T-cell (primary cell): ENCODE data around the gene OSBPL1A. TPM values are rescaled to one million over a fixed set of nuclear protein-coding genes. Genes with fewer than 3 reads are reported as not detected.

ENCODE experiments used
- ATAC-seq, 4 experiments: fragments of 200-7000 bp in 3 of 4; fragments of 150-1000 bp in 1 of 4; cut with Tn5 transposase; replicated peaks in 1 of 4; 1 replicate in 3 of 4; 2 replicates in 1 of 4; pipeline ENCODE4 v1.10.0; 2021; ENCODE audit warnings: moderate library complexity in 3 of 4, mild to moderate bottlenecking in 2 of 4, moderate number of reproducible peaks in 1 of 4
- CTCF ChIA-PET, 2 donors: fragments of 300-600 bp; sonication (Branson Sonifier 250); formaldehyde crosslinking; loops; one replicate each; lab custom pipeline; 2022; ENCODE audit warnings: antibody characterized with exemption in 2 of 2; lab: Charles Lee
- POLR2A ChIA-PET, 2 donors: fragments of 300-600 bp; sonication (Branson Sonifier 250); formaldehyde crosslinking; loops; one replicate each; lab custom pipeline; 2022; ENCODE audit warnings: antibody characterized with exemption in 2 of 2; lab: Charles Lee
- DNase-seq, 35 experiments: peaks; one replicate each; pipeline versions ENCODE4 v3.0.0 to v3.0.0-alpha.2; 2013 to 2023
- H3K27ac ChIP-seq: one replicate; pipeline ENCODE4 v1.5.1; 2013; ENCODE audit warnings: low read length
- H3K27me3 ChIP-seq, 2 experiments: replicated peaks in 1 of 2; 1 replicate in 1 of 2; 2 replicates in 1 of 2; pipeline versions ENCODE4 v1.6.1 to v1.7.0; 2013; ENCODE audit warnings: low read length in 1 of 2, mixed read lengths in 1 of 2; ENCODE audit not compliant: control insufficient read depth in 2 of 2, insufficient read depth in 2 of 2; ENCODE audit errors: extremely low read depth in 1 of 2
- H3K36me3 ChIP-seq, 2 donors: 1 replicate in 1 of 2; 2 replicates in 1 of 2; pipeline versions ENCODE4 v1.6.1 to v1.7.0; 2013; ENCODE audit warnings: low read length in 1 of 2; ENCODE audit not compliant: control insufficient read depth in 2 of 2, insufficient read depth in 1 of 2; ENCODE audit errors: extremely low read depth in 1 of 2
- H3K4me1 ChIP-seq, 2 experiments: 1 replicate in 1 of 2; 2 replicates in 1 of 2; pipeline versions ENCODE4 v1.6.1 to v1.7.0; 2013; ENCODE audit warnings: low read length in 2 of 2, mixed read lengths in 1 of 2; ENCODE audit not compliant: insufficient read depth in 2 of 2, control insufficient read depth in 1 of 2; ENCODE audit errors: extremely low read depth in 1 of 2
- H3K4me3 ChIP-seq, 2 donors: 1 replicate in 1 of 2; 2 replicates in 1 of 2; pipeline versions ENCODE4 v1.5.1 to v1.7.0; 2013; ENCODE audit warnings: mild to moderate bottlenecking in 2 of 2, low read length in 1 of 2, moderate library complexity in 1 of 2; ENCODE audit not compliant: control insufficient read depth in 1 of 2; ENCODE audit errors: extremely low read depth in 1 of 2
- H3K9me3 ChIP-seq: 2 replicates; pipeline ENCODE4 v1.7.0; 2013
- H3K27ac Mint-ChIP-seq, 2 donors: one replicate each; pipeline ENCODE4 v1.8.0; 2020 to 2021; ENCODE audit warnings: mild to moderate bottlenecking in 2 of 2, mixed read lengths in 2 of 2
- H3K27me3 Mint-ChIP-seq, 2 donors: one replicate each; pipeline ENCODE4 v1.8.0; 2021 to 2022; ENCODE audit warnings: mixed read lengths in 2 of 2
- H3K36me3 Mint-ChIP-seq: one replicate; pipeline ENCODE4 v1.8.0; 2021; ENCODE audit warnings: mixed read lengths
- H3K4me1 Mint-ChIP-seq, 3 donors: one replicate each; pipeline ENCODE4 v1.8.0; 2020 to 2022; ENCODE audit warnings: mixed read lengths in 3 of 3, mild to moderate bottlenecking in 1 of 3
- H3K4me3 Mint-ChIP-seq, 3 donors: one replicate each; pipeline ENCODE4 v1.8.0; 2020 to 2022; ENCODE audit warnings: mild to moderate bottlenecking in 3 of 3, mixed read lengths in 3 of 3, moderate library complexity in 3 of 3
- H3K9me3 Mint-ChIP-seq, 3 donors: one replicate each; pipeline ENCODE4 v1.8.0; 2020 to 2022; ENCODE audit warnings: mixed read lengths in 3 of 3
- WGBS: methylation state at CpG from one replicate; pipeline ENCODE4 v1.1.5; 2013; ENCODE audit warnings: missing lambda C conversion rate; ENCODE audit not compliant: insufficient coverage; 5-methylcytosine and 5-hydroxymethylcytosine counted together
- total RNA-seq, 35 experiments: library from RNA in 6 of 35; stranded (reverse) in 6 of 35; fragments of 120-200 nt in 1 of 35; gene quantifications; one replicate each; pipeline versions ENCODE4 v1.2.1 to v1.2.4 and lab custom pipeline; 2013 to 2026

Gene OSBPL1A
- total RNA-seq, 5 donors from 2014 or later (not counting 1 experiment from before 2014, with no cell fraction given), result 3.3 to 6.4 (median 4.0) TPM

DNA sequence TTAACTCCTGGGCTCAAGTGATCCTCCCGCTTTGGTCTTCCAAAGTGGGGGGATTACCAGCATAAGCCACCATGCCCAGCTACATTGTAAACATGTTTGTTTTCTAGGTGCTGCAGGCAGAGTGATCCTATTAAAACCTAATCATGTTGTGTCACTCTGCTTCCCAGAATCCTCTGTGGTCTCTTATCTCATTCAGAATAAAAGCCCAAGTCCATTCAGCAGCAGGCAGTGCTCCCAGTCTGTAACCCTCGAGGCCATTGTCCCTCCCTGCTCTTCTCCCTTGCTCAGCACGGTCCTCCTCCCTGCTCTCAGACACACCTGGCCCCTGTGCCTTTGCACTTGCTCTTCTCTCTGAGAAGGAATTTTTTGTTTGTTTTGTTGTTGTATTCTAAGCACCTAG, 269.9 kb downstream of the OSBPL1A start:
- peak overlapping the region; percentile 68 to 81 for H3K27ac Mint-ChIP-seq
- POLR2A ChIA-PET, result no interaction called here
- no peak for ATAC-seq
- Histone ChIP-seq H3K36me3 (peaks cover 10 to 89% of the 10 kb centered on the region in 2 donors), H3K27me3 (no peaks in the 10 kb centered on the region), H3K27ac (no peak overlapping the region), H3K4me3 (no peak overlapping the region), H3K4me1 (no peaks in the 10 kb centered on the region), H3K9me3 (no peaks in the 10 kb centered on the region)
- CTCF ChIA-PET, result no interaction called here
- H3K4me3 Mint-ChIP-seq, result no peak overlapping the region
- H3K36me3 Mint-ChIP-seq, result peaks cover 52% of the 10 kb centered on the region
- no peak for DNase-seq
- 100% methylated on average over 1 of the region's 3 CpGs for WGBS
- no peaks in the 10 kb centered on the region for H3K27me3 Mint-ChIP-seq
- H3K9me3 Mint-ChIP-seq, result no peaks in the 10 kb centered on the region
- peaks cover 0 to 7% (median 6%) of the 10 kb centered on the region in 3 donors for H3K4me1 Mint-ChIP-seq

DNA sequence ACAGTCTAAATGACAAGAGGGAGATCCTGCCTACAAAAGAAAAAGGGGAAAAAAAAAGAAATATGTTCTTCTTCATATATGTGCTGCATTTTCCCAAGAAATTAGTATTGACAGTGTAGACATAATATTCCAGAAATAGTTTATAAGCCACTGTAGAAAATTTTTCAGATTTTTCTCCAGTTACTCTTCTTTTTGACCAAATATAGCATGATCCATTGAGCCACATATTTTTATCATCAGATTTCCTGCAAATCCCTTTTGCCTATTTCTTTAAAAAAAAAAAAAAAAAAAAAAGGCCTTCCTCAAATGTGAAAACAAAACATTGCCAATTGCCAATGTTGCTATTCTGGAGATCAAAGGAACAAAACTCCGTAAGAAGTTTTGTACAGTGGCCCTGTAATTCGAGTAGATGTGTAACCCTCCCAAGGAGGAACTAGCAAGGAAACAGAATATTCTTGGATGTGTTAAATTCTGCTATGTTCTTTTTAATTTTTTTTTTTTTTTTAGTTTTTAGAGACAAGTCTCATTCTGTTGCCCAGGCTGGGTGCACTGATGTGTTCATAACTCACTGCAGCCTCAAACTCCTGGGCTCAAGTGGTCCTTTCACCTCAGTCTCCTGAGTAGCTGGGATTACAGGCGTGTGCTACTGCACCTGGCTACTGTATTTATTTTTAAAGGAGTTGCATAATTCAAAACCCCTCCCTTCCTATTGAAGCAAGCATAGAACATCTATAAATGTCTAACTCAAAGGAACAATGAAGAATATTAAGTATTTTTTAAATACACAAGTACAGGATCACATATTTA, 271.3 kb downstream of the OSBPL1A start:
- Histone ChIP-seq H3K9me3 (no peaks in the 10 kb centered on the region), H3K27me3 (no peaks in the 10 kb centered on the region), H3K27ac (no peak overlapping the region), H3K36me3 (peaks cover 10 to 86% of the 10 kb centered on the region in 2 donors), H3K4me1 (no peaks in the 10 kb centered on the region), H3K4me3 (no peak overlapping the region)
- Mint-ChIP-seq H3K4me1 (peaks cover 1 to 9% (median 6%) of the 10 kb centered on the region in 3 donors), H3K4me3 (no peak overlapping the region), H3K9me3 (no peaks in the 10 kb centered on the region), H3K27ac (peak overlapping the region; percentile 36 to 41), H3K36me3 (peaks cover 53% of the 10 kb centered on the region), H3K27me3 (no peaks in the 10 kb centered on the region)
- 100% methylated on average over 2 of the region's 3 CpGs for WGBS
- DNase-seq (no peak), ATAC-seq (no peak)
- POLR2A ChIA-PET, result no interaction called here
- CTCF ChIA-PET, result no interaction called here

DNA sequence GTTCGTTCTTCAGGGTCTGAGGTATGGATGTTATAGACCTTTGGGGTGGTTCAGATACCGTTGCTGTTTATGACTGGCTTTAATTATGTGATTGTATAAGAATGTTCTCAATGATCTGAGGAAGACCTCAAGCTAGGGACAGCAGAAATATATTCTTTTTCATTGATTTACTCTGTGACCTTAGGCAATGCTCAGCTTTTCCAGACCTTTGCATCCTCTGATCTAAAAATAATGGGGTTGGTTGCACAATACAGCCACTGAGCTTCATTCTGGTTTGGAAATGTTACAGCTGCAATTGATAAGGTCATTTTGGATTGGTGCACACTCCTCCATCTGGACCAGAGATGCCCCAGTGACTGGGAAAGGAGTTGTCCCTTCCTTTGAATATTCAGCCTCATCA, 276.0 kb downstream of the OSBPL1A start:
- ATAC-seq (no peak), DNase-seq (no peak)
- H3K36me3 Mint-ChIP-seq, result peaks cover 50% of the 10 kb centered on the region
- H3K4me3 Mint-ChIP-seq, result no peak overlapping the region
- H3K4me3 ChIP-seq, result no peak overlapping the region
- H3K36me3 ChIP-seq, result peaks cover 14 to 78% of the 10 kb centered on the region in 2 donors
- H3K27me3 ChIP-seq, result no peaks in the 10 kb centered on the region
- POLR2A ChIA-PET, result no interaction called here
- no peak overlapping the region for H3K27ac ChIP-seq
- H3K9me3 ChIP-seq, result no peaks in the 10 kb centered on the region
- H3K9me3 Mint-ChIP-seq, result no peaks in the 10 kb centered on the region
- peaks cover 6 to 15% (median 7%) of the 10 kb centered on the region in 3 donors for H3K4me1 Mint-ChIP-seq
- no peaks in the 10 kb centered on the region for H3K27me3 Mint-ChIP-seq
- WGBS, result 100% methylated on average over 1 of the region's 2 CpGs
- CTCF ChIA-PET, result interaction anchor here in 1 of 2 donors (0.5 kb wide), 1 partner anchor 10 kb away, joined by 5 read pairs; no protein-coding TSS in a partner anchor
- no peak overlapping the region for H3K27ac Mint-ChIP-seq
- peaks cover 2 to 3% of the 10 kb centered on the region in 2 experiments for H3K4me1 ChIP-seq

DNA sequence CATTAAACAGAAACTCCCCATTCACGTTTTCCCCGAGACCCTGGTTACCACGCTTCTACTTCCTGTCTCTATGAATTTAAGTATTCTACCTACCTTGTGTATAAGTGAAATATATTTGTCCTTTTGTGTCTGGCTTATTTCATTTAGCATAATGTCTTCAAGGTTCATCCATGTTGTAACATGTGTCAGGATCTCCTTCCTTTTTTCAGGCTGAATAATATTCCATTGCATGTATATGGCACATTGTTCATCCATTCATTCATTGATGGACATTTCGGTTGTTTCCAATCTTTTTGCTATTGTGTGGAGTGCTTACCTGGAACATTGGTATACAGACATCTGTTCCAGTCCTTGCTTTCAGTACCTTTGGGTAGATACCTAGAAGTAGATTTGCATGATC, 276.9 kb downstream of the OSBPL1A start:
- H3K4me3 Mint-ChIP-seq, result no peak overlapping the region
- no peak for DNase-seq
- ChIA-PET POLR2A (no interaction called here), CTCF (interaction anchor here in 1 of 2 donors (1.7 kb wide), 1 partner anchor 18 kb away, joined by 6 read pairs; the partner anchor contains the start of gene CABYR)
- H3K36me3 Mint-ChIP-seq, result peaks cover 53% of the 10 kb centered on the region
- peaks cover 6 to 16% (median 10%) of the 10 kb centered on the region in 3 donors for H3K4me1 Mint-ChIP-seq
- H3K27me3 ChIP-seq, result no peaks in the 10 kb centered on the region
- H3K27me3 Mint-ChIP-seq, result no peaks in the 10 kb centered on the region
- ATAC-seq, result no peak
- no peaks in the 10 kb centered on the region for H3K9me3 ChIP-seq
- H3K4me3 ChIP-seq, result no peak overlapping the region
- WGBS, result no CpG with 5 or more reads among the region's 4 CpGs
- no peak overlapping the region for H3K27ac Mint-ChIP-seq
- no peak overlapping the region for H3K27ac ChIP-seq
- H3K36me3 ChIP-seq, result peaks cover 14 to 72% of the 10 kb centered on the region in 2 donors
- H3K9me3 Mint-ChIP-seq, result no peaks in the 10 kb centered on the region
- peaks cover 3% of the 10 kb centered on the region in 2 experiments for H3K4me1 ChIP-seq

DNA sequence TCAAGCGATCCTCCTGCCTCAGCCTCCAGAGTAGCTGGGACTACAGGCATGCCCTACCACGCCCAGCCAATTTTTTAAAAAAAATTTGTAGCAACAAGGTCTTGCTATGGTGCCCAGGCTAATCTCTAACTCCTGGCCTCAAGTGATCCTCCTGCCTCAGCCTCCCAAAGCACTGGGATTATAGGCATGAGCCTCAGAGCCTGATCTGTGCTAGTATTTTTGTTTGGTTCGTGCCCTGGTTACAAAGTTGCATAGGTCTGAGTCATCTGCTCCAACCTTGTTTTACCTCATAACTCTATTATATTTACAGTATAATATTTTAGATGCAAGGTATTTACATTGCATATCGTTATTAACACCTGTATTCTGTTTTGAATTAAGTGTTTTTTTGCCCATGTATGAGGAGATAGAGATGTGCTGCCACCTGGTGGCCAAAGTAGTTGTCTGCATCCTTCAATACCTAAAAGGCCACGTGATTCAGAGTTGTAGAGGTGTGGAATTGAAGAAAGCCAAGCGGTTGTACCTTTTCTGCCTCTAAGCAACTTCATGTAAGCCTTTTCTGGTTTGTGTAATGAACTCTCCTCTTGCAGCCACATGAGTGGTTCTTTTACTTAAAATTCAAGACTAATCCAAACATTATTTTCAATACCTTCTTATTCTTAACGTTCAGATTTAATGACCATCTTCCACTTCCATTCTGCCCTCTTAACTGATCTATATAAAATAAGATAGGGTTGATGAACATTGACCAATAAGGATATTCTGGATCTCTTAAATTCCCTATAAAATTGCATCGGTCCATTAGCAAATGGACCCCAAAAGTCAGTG, 278.7 kb downstream of the OSBPL1A start:
- H3K36me3 Mint-ChIP-seq, result peaks cover 61% of the 10 kb centered on the region
- Histone ChIP-seq H3K36me3 (peaks cover 18 to 69% of the 10 kb centered on the region in 2 donors), H3K4me1 (peaks cover 3 to 4% of the 10 kb centered on the region in 2 experiments), H3K4me3 (no peak overlapping the region), H3K9me3 (no peaks in the 10 kb centered on the region), H3K27ac (peak overlapping the region; percentile 22), H3K27me3 (no peaks in the 10 kb centered on the region)
- H3K27ac Mint-ChIP-seq, result peak overlapping the region; percentile 17 to 68
- WGBS, result 100% methylated on average over 1 of the region's 8 CpGs
- POLR2A ChIA-PET, result interaction anchor here in 1 of 2 donors (0.5 kb wide), 1 partner anchor 22 kb away, joined by 3 read pairs; no protein-coding TSS in a partner anchor
- no peaks in the 10 kb centered on the region for H3K9me3 Mint-ChIP-seq
- peaks cover 24 to 30% (median 27%) of the 10 kb centered on the region in 3 donors for H3K4me1 Mint-ChIP-seq
- peak; percentile 75 to 86 (median 82) for ATAC-seq
- DNase-seq, result peak; percentile 53 to 93 (median 72)
- CTCF ChIA-PET, result interaction anchor here (0.5 to 1.7 kb wide), 10 partner anchors 20 to 1087 kb away, joined by 3 to 6 read pairs (median 4); partner anchors contain the start of gene CABYR (in 1 of the 2)
- no peak overlapping the region for H3K4me3 Mint-ChIP-seq
- no peaks in the 10 kb centered on the region for H3K27me3 Mint-ChIP-seq

DNA sequence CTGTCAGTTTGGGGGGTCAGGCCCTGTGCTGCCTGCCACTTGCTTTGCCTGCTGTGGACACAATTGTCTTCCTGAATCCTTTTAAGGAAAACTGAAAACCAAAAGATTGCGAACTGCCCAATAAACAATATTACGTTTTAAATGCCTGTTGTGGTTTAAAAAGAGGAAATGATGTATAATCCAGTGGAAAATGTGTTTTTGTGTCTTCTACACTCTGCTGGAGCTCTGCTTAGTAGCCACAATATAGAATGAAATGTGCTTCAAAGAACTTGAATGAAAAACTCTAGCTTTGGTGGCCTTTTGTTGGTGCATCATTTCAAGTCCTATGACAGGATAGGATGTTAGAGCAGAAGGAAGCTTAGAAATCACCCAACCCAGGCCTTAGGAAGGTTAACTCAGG, 282.0 kb downstream of the OSBPL1A start:
- Histone ChIP-seq H3K27me3 (no peaks in the 10 kb centered on the region), H3K27ac (peak overlapping the region; percentile 12), H3K36me3 (peaks cover 4 to 62% of the 10 kb centered on the region in 2 donors), H3K9me3 (no peaks in the 10 kb centered on the region), H3K4me1 (peaks cover 4 to 8% of the 10 kb centered on the region in 2 experiments), H3K4me3 (no peak overlapping the region)
- Mint-ChIP-seq H3K9me3 (no peaks in the 10 kb centered on the region), H3K36me3 (peaks cover 62% of the 10 kb centered on the region), H3K4me1 (peaks cover 41 to 46% (median 46%) of the 10 kb centered on the region in 3 donors), H3K4me3 (no peak overlapping the region), H3K27ac (peak overlapping the region; percentile 79 to 84), H3K27me3 (no peaks in the 10 kb centered on the region)
- ChIA-PET CTCF (interaction anchor here in 1 of 2 donors (0.5 to 1.2 kb wide), 3 partner anchors 16 to 772 kb away, joined by 3 read pairs; no protein-coding TSS in a partner anchor), POLR2A (no interaction called here)
- ATAC-seq, result peak in 1 of 4 experiments; percentile 58
- no peak for DNase-seq
- WGBS, result no CpG with 5 or more reads among the region's 2 CpGs
